Inflammatory macrophage (primary cell): Measurements from ENCODE around the gene KLHL14.
"Not testable (repeated sequence)": the region's sequence is repeated elsewhere in the genome, so short reads cannot be mapped to it uniquely, and the experiment has no call there.

Experiments used
- DNase-seq, 2 donors: peaks; one replicate each; pipeline ENCODE4 v3.0.0-alpha.2; 2020 to 2022
- total RNA-seq, 18 experiments: gene quantifications; one replicate each; lab custom pipeline; 2026; ENCODE audit warnings: mixed read lengths in 6 of 18, inconsistent platforms in 2 of 18; lab: John Stamatoyannopoulos, UW

KLHL14 gene, protein sequence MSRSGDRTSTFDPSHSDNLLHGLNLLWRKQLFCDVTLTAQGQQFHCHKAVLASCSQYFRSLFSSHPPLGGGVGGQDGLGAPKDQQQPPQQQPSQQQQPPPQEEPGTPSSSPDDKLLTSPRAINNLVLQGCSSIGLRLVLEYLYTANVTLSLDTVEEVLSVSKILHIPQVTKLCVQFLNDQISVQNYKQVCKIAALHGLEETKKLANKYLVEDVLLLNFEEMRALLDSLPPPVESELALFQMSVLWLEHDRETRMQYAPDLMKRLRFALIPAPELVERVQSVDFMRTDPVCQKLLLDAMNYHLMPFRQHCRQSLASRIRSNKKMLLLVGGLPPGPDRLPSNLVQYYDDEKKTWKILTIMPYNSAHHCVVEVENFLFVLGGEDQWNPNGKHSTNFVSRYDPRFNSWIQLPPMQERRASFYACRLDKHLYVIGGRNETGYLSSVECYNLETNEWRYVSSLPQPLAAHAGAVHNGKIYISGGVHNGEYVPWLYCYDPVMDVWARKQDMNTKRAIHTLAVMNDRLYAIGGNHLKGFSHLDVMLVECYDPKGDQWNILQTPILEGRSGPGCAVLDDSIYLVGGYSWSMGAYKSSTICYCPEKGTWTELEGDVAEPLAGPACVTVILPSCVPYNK
- 0 to 0.18 (median 0.04) reads per million in 18 experiments for total RNA-seq

DNA sequence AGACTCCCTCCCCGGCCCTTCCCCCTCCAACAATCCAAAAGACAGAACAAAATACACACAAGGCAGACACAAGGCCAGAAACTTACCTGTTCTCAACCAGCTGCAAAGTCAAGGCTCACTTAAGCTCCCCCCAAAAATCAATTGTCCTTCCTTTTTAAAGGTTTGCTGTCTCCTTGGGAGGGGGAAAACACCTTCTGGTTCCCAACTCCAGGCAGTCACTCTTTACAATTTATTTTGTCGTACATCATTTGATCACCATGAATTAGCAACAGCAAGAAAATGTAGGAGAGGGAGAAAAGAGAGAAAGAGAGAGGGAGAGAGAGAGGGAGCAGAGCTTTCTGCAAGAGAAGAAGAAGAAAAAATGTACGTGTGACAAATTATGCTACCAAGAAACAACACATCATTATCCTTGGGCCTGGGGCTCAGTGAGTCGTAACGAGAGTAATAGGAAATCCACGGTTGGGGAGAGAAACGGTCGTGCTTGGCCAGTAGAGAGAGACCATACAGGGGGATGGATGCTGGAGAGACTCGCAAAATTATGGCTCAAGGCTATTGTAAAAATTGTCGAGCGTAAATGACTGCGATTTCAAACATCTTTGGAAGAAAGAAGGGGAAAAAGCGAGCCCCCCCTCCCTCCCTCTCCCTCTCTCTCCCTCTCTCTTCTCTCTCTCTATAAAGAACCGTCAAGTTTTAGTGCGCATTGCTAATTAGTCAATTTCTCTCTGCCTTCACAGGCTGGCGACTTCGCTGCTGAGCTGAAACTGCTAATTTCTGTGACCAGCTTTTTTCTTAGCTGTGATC is at the start of gene KLHL14:
KLHL14 (minus strand) TSS at position 443 of the 801 bp plus-strand sequence. CDS start 2,432 bp downstream, outside the sequence.
- DNase-seq: no peak

DNA sequence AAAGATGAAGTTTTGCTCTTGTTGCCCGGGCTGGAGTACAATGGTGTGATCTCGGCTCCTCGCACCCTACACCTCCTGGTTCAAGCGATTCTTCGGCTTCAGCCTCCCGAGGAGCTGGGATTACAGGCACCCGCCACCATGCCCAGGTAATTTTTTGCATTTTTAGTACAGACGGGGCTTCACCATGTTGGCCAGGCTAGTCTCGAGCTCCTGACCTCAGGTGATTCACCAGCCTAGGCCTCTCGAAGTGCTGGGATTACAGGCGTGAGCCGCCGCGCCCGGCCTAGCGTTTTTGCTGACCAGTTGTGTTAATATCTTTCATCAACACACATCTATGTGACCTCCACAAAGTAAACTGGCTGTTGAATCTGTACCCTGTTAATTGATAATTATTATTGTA is 49.4 kb upstream of the KLHL14 start:
- no peak for DNase-seq

DNA sequence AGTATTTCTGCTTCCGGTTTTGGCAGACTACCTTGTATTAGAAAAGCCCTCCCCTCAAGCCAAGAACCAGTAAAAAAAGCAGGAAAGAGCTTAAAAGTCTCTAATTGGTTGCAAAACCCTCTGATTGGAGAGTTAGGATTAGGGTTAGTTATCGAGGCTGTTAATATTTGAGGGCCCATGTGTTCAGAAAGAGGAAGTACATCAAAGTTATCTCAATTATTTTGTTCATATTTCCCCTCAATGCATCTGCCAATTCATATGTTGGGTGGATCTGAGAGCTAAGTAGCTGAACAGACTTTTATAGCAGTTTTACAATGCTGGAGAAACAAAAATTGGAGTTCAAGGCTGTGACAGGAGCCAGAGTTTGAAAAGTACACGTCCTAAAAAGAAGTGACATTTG is 43.1 kb upstream of the KLHL14 start:
- no peak for DNase-seq

DNA sequence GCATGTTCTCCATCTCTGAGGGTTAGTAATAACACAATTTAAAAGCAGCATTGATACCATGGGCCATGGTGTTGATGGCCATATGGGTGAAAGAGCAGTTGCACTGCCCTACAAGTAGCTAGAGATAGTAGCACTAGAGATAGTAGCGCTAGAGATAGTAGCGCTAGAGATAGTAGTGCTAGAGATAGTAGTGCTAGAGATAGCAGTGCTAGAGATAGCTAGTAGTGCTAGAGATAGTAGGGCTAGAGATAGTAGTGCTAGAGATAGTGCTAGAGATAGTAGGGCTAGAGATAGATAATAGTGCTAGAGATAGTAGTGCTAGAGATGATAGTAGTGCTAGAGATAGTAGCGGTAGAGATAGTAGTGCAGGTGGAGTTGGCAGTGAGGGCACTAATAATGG is 39.5 kb upstream of the KLHL14 start:
- no peak for DNase-seq

DNA sequence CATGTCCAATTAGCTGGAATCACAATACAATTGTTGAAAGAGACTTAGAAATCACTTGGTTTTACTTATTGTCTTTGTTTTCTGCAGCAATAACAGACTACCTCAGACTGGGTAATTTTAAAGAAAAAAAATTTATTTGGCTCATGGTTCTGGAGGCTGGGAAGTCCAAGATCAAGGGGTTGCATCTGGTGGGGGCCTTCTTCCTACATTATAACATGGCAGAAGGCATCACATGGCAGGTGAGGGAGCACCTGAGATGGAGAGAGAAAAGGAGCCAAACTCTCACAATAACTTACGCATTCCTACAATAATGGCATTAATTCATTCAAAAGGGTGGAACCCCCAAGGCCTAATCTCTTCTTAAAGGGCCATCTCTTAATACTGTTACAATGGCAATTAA is 37.5 kb upstream of the KLHL14 start:
- DNase-seq: no peak

DNA sequence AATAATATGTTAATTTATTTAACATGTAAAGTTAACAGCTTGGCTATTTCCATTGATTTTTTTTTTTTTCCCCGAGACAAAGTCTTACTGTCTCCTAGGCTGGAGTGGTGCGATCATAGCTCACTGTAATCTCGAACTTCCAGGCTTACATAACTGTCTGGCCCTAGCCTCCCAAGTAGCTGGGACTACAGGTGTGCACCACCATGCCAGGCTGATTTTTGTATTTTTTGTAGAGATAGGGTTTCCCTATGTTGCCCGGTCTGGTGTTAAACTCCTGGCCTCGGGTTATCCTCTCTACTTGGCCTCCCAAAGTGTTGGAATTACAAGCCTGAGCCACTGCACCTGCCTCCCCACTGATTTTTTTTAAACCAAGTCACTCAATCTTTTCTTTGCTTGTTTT is 32.5 kb upstream of the KLHL14 start:
- DNase-seq: no peak

DNA sequence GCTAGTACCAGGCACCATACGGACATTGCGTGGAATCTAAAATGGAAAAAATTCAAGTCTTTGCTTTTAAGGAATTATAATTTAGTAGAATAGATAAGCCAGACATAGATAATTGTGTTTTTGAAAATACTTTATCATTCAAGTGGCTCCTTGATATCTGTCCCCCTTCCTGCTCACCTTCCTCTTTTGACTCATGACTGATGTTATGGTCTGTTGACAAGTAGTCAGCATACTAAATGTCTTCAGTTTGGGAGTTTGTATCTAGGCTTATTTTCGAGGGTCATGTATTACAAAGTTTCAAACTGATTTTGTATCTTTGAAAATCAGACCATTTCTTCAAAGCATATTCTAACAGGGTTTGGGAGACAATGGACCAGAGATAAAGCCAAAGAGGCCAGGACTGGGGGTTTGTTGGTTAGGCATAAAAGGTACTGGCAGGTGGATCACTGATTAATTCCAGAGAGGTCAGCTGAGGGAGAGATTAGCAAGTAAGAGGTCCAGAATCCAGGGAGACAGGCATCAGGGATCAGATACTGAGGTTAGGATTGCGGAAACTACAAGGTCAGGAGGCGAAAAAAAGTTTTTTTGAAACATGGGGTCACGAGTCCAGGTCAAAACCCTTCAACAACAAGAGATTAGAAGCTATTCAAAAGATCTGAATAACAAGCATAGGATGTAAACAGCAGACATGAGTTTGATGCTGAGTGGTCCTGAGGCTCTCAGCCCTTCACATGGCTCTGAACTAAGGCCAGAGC is 31.5 kb upstream of the KLHL14 start:
- no peak for DNase-seq

GRCh38 chr18:32803568-32803967 is 30.7 kb upstream of the KLHL14 start:
- no peak for DNase-seq

DNA sequence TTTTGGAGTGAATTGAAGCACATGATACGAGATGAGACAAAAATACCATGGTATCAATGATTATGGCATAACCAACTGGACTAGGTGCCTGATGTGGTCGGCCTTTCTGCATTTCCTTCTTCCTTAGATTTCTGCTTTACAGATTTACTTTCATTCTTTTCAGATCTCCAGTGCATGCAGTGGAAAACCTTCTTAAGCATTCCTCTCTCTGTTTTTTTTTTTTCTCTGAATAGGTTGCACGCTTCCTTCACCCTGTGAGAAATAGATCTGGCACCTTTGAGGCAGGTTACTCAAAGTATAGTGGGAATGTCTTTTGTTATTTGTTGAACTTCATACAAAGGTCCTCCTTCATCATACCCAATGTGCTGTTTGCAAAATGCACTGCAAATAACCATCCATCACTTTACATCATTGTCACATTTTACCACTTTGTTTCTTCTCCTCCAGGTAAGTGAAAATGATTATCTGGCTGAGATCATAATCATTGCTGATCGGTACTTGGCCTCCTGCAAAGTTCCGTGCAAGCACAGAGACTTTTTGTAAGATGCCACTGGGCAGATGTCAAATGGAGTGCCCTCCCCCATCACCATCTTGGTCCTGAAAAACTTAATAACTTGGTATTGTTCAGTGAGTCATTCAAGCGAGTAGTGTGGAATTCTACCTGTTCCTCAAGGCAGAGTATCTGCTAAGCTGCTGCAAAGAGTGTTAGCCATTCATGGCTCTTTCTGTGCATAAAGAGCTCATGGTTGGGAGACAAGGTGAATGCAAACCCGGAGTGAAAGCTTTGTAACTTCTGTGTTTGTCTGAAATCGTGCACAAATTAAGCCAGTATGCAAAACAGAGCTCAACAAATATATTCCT is 30.0 kb upstream of the KLHL14 start:
- DNase-seq: no peak

DNA sequence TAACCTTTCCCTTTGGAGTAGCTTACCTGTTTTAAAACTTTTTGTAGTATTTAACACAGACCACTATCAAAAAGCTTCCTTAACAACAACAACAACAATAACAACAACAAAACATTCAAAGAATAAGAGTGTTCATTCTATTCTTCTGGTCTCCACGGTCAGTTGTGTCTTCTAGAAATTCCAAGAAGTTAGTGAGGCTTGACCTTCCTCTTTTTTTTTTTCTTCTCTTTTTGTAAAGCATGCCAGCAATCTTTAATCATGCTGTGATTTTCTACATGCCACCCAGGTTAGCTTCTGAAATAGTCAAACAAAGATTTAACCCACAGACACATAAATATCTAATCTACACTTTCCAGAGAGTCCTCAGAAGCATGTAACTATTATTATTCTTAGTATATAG is 28.4 kb upstream of the KLHL14 start:
- DNase-seq: no peak

DNA sequence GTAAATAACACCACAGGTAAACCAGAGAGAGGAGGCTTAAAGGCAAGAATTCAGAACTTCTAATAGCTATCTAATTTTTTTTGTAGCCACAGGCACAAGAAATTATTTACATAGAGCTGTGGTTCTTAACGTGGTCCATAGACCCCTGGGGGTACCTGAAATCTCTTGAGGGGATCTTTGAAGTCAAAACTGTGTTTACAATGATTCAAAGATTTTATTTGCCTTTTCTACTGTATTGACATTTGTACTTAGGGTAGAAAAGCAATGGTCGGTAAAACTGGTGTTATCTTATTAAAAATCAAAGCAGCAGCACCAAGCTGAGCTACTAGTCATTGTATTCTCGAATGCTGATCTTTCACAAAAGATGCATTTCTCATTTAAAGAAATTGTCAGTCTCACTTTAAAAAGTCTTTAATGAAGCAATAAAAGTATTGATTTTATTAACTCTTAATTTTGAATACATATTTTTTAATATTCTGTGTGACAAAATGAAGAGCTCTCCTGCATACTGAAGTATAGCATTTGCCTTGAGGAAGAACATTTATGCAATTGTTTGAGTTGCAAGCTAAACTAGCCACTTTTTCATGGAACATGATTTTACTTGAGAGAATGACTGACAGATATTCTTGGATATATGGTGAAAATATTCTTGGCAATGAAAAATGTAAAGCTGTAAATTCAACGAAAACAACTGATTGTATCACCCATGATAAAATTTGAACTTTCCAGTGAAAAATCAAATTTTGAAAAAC is 25.6 kb upstream of the KLHL14 start:
- DNase-seq: no peak

DNA sequence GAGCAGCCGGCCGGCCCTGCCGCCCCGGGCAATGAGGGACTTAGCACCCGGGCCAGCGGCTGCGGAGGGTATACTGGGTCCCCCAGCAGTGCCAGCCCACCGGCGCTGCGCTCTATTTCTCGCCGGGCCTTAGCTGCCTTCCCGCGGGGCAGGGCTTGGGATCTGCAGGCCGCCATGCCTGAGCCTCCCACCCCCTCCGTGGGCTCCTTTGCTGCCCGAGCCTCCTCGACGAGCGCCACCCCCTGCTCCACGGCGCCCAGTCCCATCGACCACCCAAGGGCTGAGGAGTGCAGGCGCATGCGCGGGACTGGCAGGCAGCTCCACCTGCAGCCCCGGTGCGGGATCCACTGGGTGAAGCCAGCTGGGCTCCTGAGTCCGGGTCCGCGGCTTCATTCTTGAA is 21.8 kb upstream of the KLHL14 start:
- DNase-seq: not testable (repeated sequence)

- no peak for DNase-seq
Measured at GRCh38 chr18:32779010-32779409, 6.2 kb upstream of the KLHL14 start.

- no peak for DNase-seq
Measured at GRCh38 chr18:32777049-32777448, 4.2 kb upstream of the KLHL14 start.

DNA sequence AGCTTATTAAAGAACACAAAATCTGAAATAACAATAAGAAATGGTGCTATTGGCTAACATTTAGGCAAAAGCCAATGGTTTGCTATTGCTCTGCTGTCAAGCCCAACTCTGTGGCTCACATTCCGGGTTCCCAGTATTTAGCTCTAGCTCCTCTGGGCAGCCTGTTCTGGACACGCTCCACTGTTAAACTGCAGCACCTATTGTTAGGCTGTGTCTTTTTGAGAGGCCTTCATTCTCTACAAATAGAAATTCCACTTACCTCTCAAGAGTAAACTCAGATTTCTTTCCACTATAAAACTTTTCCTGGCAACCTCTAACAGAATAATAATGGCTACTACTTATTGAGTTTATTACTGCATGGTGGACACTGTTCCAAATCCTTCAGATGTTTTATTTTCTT is 3.7 kb upstream of the KLHL14 start:
- DNase-seq: no peak

- no peak for DNase-seq
Measured at GRCh38 chr18:32775628-32776027, 2.8 kb upstream of the KLHL14 start.

DNA sequence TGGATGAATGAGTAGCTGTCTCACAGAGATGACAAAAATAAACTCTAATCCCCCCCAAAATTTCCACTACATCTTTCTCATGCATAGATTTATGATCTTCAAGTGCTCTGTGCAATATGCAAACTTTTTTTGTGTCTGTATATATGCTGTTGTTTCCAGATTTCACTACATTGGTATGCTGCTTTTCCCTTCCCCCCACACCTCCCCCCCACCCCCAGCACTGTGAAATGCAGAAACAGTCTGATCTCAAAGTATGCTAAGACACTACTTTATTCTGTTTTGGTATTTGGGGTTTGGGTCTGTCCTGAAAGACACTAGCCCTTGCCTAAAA is 524 bp upstream of the KLHL14 start:
- no peak for DNase-seq

GRCh38 chr18:32771871-32772580 is 797 bp downstream of the KLHL14 start:
- no peak for DNase-seq

DNA sequence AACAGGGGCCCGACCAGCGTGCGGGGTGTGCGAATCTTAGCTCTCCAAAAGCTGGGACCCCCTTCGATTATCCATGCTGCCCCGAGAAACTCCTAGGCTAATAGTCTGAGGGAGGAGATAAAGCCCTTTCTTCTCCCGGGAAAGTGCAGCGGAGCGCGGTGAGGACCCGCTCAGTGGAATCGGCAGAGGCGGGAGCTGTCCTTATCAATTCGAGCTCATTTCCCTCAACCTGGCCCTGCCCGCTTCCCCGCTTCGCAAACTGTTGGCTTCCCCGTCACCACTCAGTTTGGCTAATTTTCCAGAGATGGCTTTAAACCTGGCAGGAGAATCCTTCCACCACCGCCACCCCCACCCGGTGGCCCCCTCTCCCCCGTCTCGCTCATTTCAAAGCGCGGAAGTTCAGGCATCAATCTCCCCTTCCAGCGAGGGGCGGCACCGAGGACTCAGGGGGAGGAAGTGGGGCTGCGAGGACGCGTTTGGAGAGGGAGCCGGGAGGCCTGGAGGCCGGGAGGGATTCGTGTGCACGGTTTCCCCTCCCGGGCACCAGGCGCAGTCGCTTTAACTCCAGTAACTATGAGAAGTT is 1.6 kb downstream of the KLHL14 start:
- no peak for DNase-seq

DNA sequence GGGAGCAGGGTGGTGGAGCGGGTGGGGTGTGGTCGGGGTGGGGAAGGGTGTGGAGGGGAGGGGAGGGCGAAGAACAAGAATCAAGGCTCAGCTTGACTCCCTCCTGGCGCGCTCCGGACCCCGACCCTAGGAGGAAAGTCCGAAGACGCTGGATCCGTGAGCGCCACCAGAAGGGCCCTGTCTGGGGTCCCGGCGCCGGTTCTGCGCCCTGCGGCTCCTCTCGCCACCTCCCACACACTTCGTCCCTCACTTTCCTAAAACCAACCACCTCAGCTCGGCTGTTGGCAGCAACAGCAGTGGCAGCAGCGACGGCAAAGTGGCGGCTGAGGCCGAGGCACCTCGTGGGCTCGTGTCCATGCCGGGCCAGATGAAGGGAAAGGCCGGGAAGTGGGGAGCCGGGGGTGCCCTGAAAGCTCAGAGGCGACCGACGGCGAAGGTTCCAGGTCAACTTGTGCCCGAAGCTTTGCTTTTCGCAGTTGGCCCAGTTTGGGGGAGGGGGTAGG is 2.1 kb downstream of the KLHL14 start:
- DNase-seq: no peak
